OCI-LY1 (cell line): Measurements from ENCODE around the gene RREB1.

Experiments used
- H2AFZ ChIP-seq: fragments of 200-600 bp; sonication (generic), shearing (Covaris generic); 2 replicates; pipeline ENCODE4 v1.6.0; 2014; ENCODE audit warnings: antibody characterized with exemption, mild to moderate bottlenecking, low read length
- H3F3A ChIP-seq: fragments of 200-600 bp; sonication (generic), shearing (Covaris generic); 2 replicates; pipeline ENCODE4 v1.6.0; 2014; ENCODE audit warnings: mild to moderate bottlenecking, antibody characterized with exemption, low read length, moderate library complexity; ENCODE audit not compliant: insufficient read depth
- H3K27ac ChIP-seq: fragments of 200-600 bp; sonication (generic); 2 replicates; pipeline ENCODE4 v1.5.1; 2014; ENCODE audit warnings: low read length, mixed run types, mild to moderate bottlenecking, low read depth; ENCODE audit not compliant: poor library complexity, severe bottlenecking
- H3K27me3 ChIP-seq: fragments of 200-600 bp; sonication (generic); 2 replicates; pipeline ENCODE4 v1.6.0; 2014; ENCODE audit warnings: antibody characterized with exemption, mild to moderate bottlenecking, low read length, moderate library complexity; ENCODE audit not compliant: insufficient read depth
- H3K36me3 ChIP-seq: fragments of 200-600 bp; sonication (generic); 2 replicates; pipeline ENCODE4 v1.6.1; 2014; ENCODE audit warnings: mild to moderate bottlenecking, antibody characterized with exemption, low read length, moderate library complexity, mixed read lengths; ENCODE audit not compliant: insufficient read depth
- H3K4me1 ChIP-seq: fragments of 200-600 bp; sonication (generic); 2 replicates; pipeline ENCODE4 v1.5.1; 2014; ENCODE audit warnings: mild to moderate bottlenecking, low read length, moderate library complexity; ENCODE audit not compliant: insufficient read depth, severe bottlenecking
- H3K4me2 ChIP-seq: fragments of 200-600 bp; sonication (generic), shearing (Covaris generic); 2 replicates; pipeline ENCODE4 v1.6.1; 2014; ENCODE audit warnings: low read length
- H3K4me3 ChIP-seq: fragments of 200-600 bp; sonication (generic); 2 replicates; pipeline ENCODE4 v1.5.1; 2014; ENCODE audit warnings: low read length, low read depth, mild to moderate bottlenecking, mixed read lengths; ENCODE audit not compliant: poor library complexity, severe bottlenecking
- H3K79me2 ChIP-seq: fragments of 200-600 bp; shearing (Covaris generic); 2 replicates; pipeline ENCODE4 v1.6.1; 2016; ENCODE audit warnings: mixed run types, low read length, mixed read lengths; ENCODE audit not compliant: insufficient read depth
- H3K9ac ChIP-seq: fragments of 200-600 bp; sonication (generic), shearing (Covaris generic); 2 replicates; pipeline ENCODE4 v1.6.1; 2014; ENCODE audit warnings: mild to moderate bottlenecking, low read length, mixed read lengths
- H3K9me2 ChIP-seq: fragments of 200-600 bp; sonication (generic), shearing (Covaris generic); 2 replicates; pipeline ENCODE4 v1.6.1; 2014; ENCODE audit warnings: low read depth, mild to moderate bottlenecking, low read length, mixed read lengths
- H3K9me3 ChIP-seq: fragments of 200-600 bp; shearing (Covaris generic); 2 replicates; pipeline ENCODE4 v1.6.1; 2014; ENCODE audit warnings: low read length, mixed read lengths
- H4K20me1 ChIP-seq: fragments of 200-600 bp; sonication (generic), shearing (Covaris generic); 2 replicates; pipeline ENCODE4 v1.6.0; 2016; ENCODE audit warnings: mild to moderate bottlenecking, low read length; ENCODE audit not compliant: insufficient read depth
- EZH2 ChIP-seq: fragments of 200-600 bp; sonication (generic), shearing (Covaris generic); IDR thresholded peaks from 2 replicates; pipeline ENCODE4 v1.8.0; 2017; ENCODE audit warnings: borderline replicate concordance, mixed run types, mild to moderate bottlenecking, antibody characterized with exemption, low read length, moderate library complexity, mixed read lengths
- TF ChIP-seq, protein P1 (sequence below): fragments of 200-600 bp; sonication (generic), shearing (Covaris generic); IDR thresholded peaks from 2 replicates; pipeline ENCODE4 v1.5.1; 2017; ENCODE audit warnings: mild to moderate bottlenecking, antibody characterized with exemption, low read length, moderate library complexity, mixed read lengths

Gene RREB1

DNA sequence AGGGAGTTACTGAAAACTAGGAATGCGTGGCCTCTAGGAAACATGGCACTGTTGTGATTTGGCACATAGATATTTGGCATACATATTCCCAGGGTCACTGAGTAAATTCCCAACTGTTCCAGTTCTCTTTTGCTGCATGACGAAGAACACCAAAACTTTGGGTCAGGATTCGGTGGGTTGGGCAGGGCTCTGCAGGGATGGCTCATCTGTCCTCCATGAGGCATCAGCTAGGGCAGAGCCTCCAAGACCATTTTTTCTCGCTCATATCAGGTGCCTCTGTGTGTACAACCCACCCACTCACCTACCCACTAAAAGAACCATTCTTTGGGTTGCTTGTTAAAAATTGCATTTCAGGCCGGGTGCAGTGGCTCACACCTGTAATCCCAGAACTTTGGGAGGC lies 148.2 kb downstream of the RREB1 start:
- TF ChIP-seq, protein P1, sequence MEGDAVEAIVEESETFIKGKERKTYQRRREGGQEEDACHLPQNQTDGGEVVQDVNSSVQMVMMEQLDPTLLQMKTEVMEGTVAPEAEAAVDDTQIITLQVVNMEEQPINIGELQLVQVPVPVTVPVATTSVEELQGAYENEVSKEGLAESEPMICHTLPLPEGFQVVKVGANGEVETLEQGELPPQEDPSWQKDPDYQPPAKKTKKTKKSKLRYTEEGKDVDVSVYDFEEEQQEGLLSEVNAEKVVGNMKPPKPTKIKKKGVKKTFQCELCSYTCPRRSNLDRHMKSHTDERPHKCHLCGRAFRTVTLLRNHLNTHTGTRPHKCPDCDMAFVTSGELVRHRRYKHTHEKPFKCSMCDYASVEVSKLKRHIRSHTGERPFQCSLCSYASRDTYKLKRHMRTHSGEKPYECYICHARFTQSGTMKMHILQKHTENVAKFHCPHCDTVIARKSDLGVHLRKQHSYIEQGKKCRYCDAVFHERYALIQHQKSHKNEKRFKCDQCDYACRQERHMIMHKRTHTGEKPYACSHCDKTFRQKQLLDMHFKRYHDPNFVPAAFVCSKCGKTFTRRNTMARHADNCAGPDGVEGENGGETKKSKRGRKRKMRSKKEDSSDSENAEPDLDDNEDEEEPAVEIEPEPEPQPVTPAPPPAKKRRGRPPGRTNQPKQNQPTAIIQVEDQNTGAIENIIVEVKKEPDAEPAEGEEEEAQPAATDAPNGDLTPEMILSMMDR, result no peak
- TF ChIP-seq EZH2, result no peak
- Histone ChIP-seq H3K27me3 (peaks cover 5% of the 10 kb centered on the region; the same call in 1 of the 2 replicates), H3K79me2 (no peaks in the 10 kb centered on the region), H3K4me2 (no peak overlapping the region), H3K9me2 (no peaks in the 10 kb centered on the region), H3F3A (no peaks in the 10 kb centered on the region), H3K27ac (no peak overlapping the region), H3K4me1 (peaks cover 4% of the 10 kb centered on the region), H3K9me3 (peaks cover 2% of the 10 kb centered on the region; the same call in 1 of the 2 replicates), H3K9ac (no peak overlapping the region), H4K20me1 (no peaks in the 10 kb centered on the region), H3K36me3 (peaks cover 2% of the 10 kb centered on the region; the same call in 1 of the 2 replicates), H3K4me3 (no peak overlapping the region), H2AFZ (no peak overlapping the region)

DNA sequence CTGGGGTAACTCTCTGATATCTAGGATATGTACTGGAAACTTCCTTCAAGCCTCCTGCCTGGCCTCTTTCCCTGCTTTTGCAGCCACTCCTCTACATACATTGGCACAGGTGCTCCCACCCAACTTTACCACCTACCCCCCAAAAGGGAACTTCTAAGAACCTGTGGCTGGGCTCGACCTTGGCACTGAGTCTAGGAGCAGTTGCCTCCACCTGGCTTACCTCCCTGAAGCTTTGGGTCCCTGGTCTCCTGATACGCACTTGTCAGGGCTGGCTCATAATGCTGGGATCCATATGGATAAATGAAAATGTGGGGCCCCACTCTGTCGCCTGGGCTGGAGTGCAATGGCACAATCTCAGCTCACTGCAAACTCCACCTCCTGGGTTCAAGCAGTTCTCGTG lies 149.0 kb downstream of the RREB1 start:
- H3K9me2 ChIP-seq, result no peaks in the 10 kb centered on the region
- no peak overlapping the region for H2AFZ ChIP-seq
- H4K20me1 ChIP-seq, result no peaks in the 10 kb centered on the region
- peaks cover 13% of the 10 kb centered on the region for H3K4me1 ChIP-seq
- TF ChIP-seq, protein P1, result no peak
- TF ChIP-seq EZH2, result no peak
- H3F3A ChIP-seq, result no peaks in the 10 kb centered on the region
- H3K27me3 ChIP-seq, result peaks cover 5% of the 10 kb centered on the region; the same call in 1 of the 2 replicates
- no peak overlapping the region for H3K4me2 ChIP-seq
- H3K79me2 ChIP-seq, result no peaks in the 10 kb centered on the region
- H3K27ac ChIP-seq, result no peak overlapping the region
- H3K9ac ChIP-seq, result no peak overlapping the region
- H3K36me3 ChIP-seq, result peaks cover 2% of the 10 kb centered on the region; the same call in 1 of the 2 replicates
- no peak overlapping the region for H3K4me3 ChIP-seq
- peaks cover 2% of the 10 kb centered on the region; the same call in 1 of the 2 replicates for H3K9me3 ChIP-seq

DNA sequence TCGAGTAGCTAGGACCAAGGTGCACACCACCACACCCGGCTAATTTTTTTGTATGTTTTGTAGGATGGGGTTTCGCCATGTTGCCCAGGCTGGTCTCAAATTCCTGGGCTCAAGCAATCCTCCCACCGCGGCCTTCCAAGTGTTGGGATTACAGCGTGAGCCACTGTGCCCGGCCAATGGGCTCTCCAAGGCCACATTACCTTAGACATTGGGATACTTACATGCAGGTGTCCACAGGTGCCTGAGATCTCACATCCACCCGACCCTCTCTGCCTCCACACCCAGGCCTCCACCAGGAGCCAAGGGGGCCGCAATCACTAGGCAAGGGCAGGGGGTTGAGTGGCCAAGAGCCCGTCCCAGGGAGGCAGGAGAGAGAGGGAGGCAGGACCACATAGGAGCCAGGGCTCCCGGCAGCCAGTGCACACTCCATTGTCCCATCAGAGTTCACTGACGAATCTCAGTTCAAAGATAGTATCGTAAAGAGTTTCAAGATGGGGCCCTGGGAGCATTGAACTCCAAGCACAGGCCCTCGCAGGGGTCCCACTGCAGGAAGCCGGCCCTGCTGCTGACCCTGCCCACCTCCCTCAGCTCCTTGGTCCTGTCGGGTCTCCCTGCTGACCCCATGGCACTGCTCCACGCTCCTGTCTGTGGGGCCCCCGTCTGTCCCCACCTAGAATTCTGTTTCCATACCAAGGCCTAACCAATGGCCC lies 149.9 kb downstream of the RREB1 start:
- H3K27ac ChIP-seq, result no peak overlapping the region
- TF ChIP-seq, protein P1, result no peak
- TF ChIP-seq EZH2, result no peak

More for the DNA sequence above, 149.9 kb downstream of the RREB1 start:
- H3K79me2 ChIP-seq, result no peaks in the 10 kb centered on the region
- peaks cover 5% of the 10 kb centered on the region; the same call in 1 of the 2 replicates for H3K27me3 ChIP-seq
- H3K36me3 ChIP-seq, result peaks cover 2% of the 10 kb centered on the region; the same call in 1 of the 2 replicates
- no peaks in the 10 kb centered on the region for H3K9me2 ChIP-seq
- no peak overlapping the region for H2AFZ ChIP-seq
- no peaks in the 10 kb centered on the region for H4K20me1 ChIP-seq
- no peak overlapping the region for H3K9ac ChIP-seq
- no peak overlapping the region for H3K4me2 ChIP-seq
- H3F3A ChIP-seq, result no peaks in the 10 kb centered on the region
- H3K4me1 ChIP-seq, result peaks cover 16% of the 10 kb centered on the region
- no peak overlapping the region for H3K4me3 ChIP-seq
- peaks cover 2% of the 10 kb centered on the region; the same call in 1 of the 2 replicates for H3K9me3 ChIP-seq
